GM23338 (cell line): ENCODE results near the gene FNDC8. TPM values are rescaled to one million over a fixed set of nuclear protein-coding genes. Genes with fewer than 3 reads are reported as not detected.

Experiments
- ATAC-seq: fragments of 200-7000 bp; cut with Tn5 transposase; 3 replicates; pipeline ENCODE4 v1.9.1; 2020
- DNase-seq: peaks from one replicate; pipeline ENCODE4 v3.0.0-alpha.2; 2015; ENCODE audit warnings: low spot score
- H2AFZ ChIP-seq: fragments of 200-600 bp; sonication (generic); 2 replicates; pipeline ENCODE4 v1.8.0; 2016; ENCODE audit warnings: antibody characterized with exemption, mild to moderate bottlenecking, moderate library complexity
- H3F3A ChIP-seq: fragments of 200-600 bp; sonication (generic); replicated peaks from 2 replicates; pipeline ENCODE4 v1.8.0; 2017; ENCODE audit warnings: antibody characterized with exemption, mixed run types, low read depth
- H3K27ac ChIP-seq: fragments of 200-600 bp; sonication (generic); 2 replicates; pipeline ENCODE4 v1.6.1; 2016; ENCODE audit warnings: low read depth
- H3K27me3 ChIP-seq: fragments of 200-600 bp; sonication (generic); 2 replicates; pipeline ENCODE4 v1.8.0; 2016; ENCODE audit warnings: mild to moderate bottlenecking, mixed run types, moderate library complexity; ENCODE audit not compliant: insufficient read depth
- H3K36me3 ChIP-seq: fragments of 200-600 bp; sonication (generic); 2 replicates; pipeline ENCODE4 v1.8.0; 2016; ENCODE audit warnings: mild to moderate bottlenecking; ENCODE audit not compliant: insufficient read depth
- H3K4me1 ChIP-seq: fragments of 200-600 bp; sonication (generic); 2 replicates; pipeline ENCODE4 v1.8.0; 2016; ENCODE audit warnings: mild to moderate bottlenecking, moderate library complexity; ENCODE audit not compliant: insufficient read depth
- H3K4me2 ChIP-seq: fragments of 200-600 bp; sonication (generic); 2 replicates; pipeline ENCODE4 v1.7.1; 2017; ENCODE audit warnings: mixed run types
- H3K4me3 ChIP-seq: fragments of 200-600 bp; sonication (generic); 2 replicates; pipeline ENCODE4 v1.6.1; 2016; ENCODE audit warnings: mixed run types
- H3K79me2 ChIP-seq: fragments of 200-600 bp; sonication (generic); replicated peaks from 2 replicates; pipeline ENCODE4 v1.8.0; 2017; ENCODE audit warnings: mild to moderate bottlenecking; ENCODE audit not compliant: insufficient read depth
- H3K9me2 ChIP-seq: fragments of 200-600 bp; sonication (generic); 2 replicates; pipeline ENCODE4 v1.8.0; 2017; ENCODE audit not compliant: insufficient read depth
- H4K20me1 ChIP-seq: fragments of 200-600 bp; sonication (generic); replicated peaks from 2 replicates; pipeline ENCODE4 v1.8.0; 2017; ENCODE audit warnings: mild to moderate bottlenecking; ENCODE audit not compliant: insufficient read depth
- H3K27ac Mint-ChIP-seq: 2 replicates; pipeline ENCODE4 v1.8.0; 2020; ENCODE audit warnings: inconsistent platforms, mild to moderate bottlenecking, moderate library complexity, mixed read lengths
- H3K27me3 Mint-ChIP-seq: 3 replicates; pipeline ENCODE4 v1.8.0; 2022; ENCODE audit warnings: low read depth, mild to moderate bottlenecking, moderate library complexity, mixed read lengths, inconsistent platforms; ENCODE audit not compliant: insufficient read depth, poor library complexity
- H3K36me3 Mint-ChIP-seq: 3 replicates; pipeline ENCODE4 v1.8.0; 2021; ENCODE audit warnings: low read depth, mild to moderate bottlenecking, inconsistent platforms, moderate library complexity, mixed read lengths
- H3K4me1 Mint-ChIP-seq: 3 replicates; pipeline ENCODE4 v1.8.0; 2020; ENCODE audit warnings: mild to moderate bottlenecking, inconsistent platforms, mixed read lengths
- H3K4me3 Mint-ChIP-seq: 3 replicates; pipeline ENCODE4 v1.8.0; 2021; ENCODE audit warnings: moderate library complexity, mild to moderate bottlenecking, inconsistent platforms, mixed read lengths
- H3K9me3 Mint-ChIP-seq: 3 replicates; pipeline ENCODE4 v1.8.0; 2020; ENCODE audit warnings: moderate library complexity, mild to moderate bottlenecking, inconsistent platforms, mixed read lengths
- CREB1 ChIP-seq: fragments of 250-450 bp; sonication (Bioruptor Pico); IDR thresholded peaks from 2 replicates; pipeline ENCODE4 v1.5.0; 2020; ENCODE audit warnings: low read depth, mild to moderate bottlenecking, moderate library complexity
- EZH2 ChIP-seq: fragments of 200-600 bp; sonication (generic); IDR thresholded peaks from one replicate; pipeline ENCODE4 v1.8.0; 2017; ENCODE audit warnings: antibody characterized with exemption, mild to moderate bottlenecking, low read depth; ENCODE audit not compliant: unreplicated experiment
- EZH2phosphoT487 ChIP-seq: fragments of 200-600 bp; sonication (generic); IDR thresholded peaks from one replicate; pipeline ENCODE4 v1.8.1; 2018; ENCODE audit warnings: antibody characterized with exemption; ENCODE audit not compliant: unreplicated experiment
- JUNB ChIP-seq: IDR thresholded peaks from one replicate; pipeline ENCODE4 v1.6.1; 2016; ENCODE audit warnings: antibody characterized with exemption; ENCODE audit not compliant: unreplicated experiment
- NANOG ChIP-seq: IDR thresholded peaks from 2 replicates; pipeline ENCODE4 v1.6.1; 2016; ENCODE audit warnings: antibody characterized with exemption, borderline replicate concordance
- POLR2AphosphoS5 ChIP-seq: IDR thresholded peaks from 2 replicates; pipeline ENCODE4 v1.6.1; 2016; ENCODE audit warnings: antibody characterized with exemption, low read depth
- STAT1 ChIP-seq: IDR thresholded peaks from one replicate; pipeline ENCODE4 v1.6.1; 2016; ENCODE audit warnings: antibody characterized with exemption; ENCODE audit not compliant: unreplicated experiment
- polyA plus RNA-seq: library from polyadenylated mRNA; unstranded; fragments of >200 nt; fragmentation: Nextera tagmentation; extraction: Ambion mirVana; gene quantifications from 2 replicates; pipeline ENCODE4 v1.2.1, GENCODE V29; 2016
- total RNA-seq: library from RNA; depleted of rRNA; stranded (reverse); fragments of >200 nt; shearing (Covaris generic); gene quantifications from 2 replicates; pipeline ENCODE4 v1.2.3, GENCODE V29; 2014
- TF ChIP-seq, protein P1 (sequence below): fragments of 250-450 bp; sonication (Bioruptor Pico); IDR thresholded peaks from 2 replicates; pipeline ENCODE4 v1.5.0; 2020; ENCODE audit warnings: mild to moderate bottlenecking, moderate library complexity
- TF ChIP-seq, protein P2 (sequence below), 2 experiments: fragments of 200-600 bp in 1 of 2; sonication (generic) in 1 of 2; conservative IDR thresholded peaks; 2 replicates each; pipeline versions ENCODE4 v1.5.1 to v1.6.1; 2016 to 2017; ENCODE audit warnings: antibody characterized with exemption in 2 of 2, low read depth in 2 of 2, mild to moderate bottlenecking in 2 of 2, moderate library complexity in 1 of 2
- TF ChIP-seq, protein P3 (sequence below): IDR thresholded peaks from 2 replicates; pipeline ENCODE4 v1.6.1; 2016; ENCODE audit warnings: antibody characterized with exemption
- TF ChIP-seq, protein P4 (sequence below): IDR thresholded peaks from one replicate; pipeline ENCODE4 v1.6.1; 2018; ENCODE audit warnings: antibody characterized with exemption; ENCODE audit not compliant: unreplicated experiment

Gene FNDC8
- total and polyA plus RNA-seq, 2 experiments from 2014 or later, result not detected

DNA sequence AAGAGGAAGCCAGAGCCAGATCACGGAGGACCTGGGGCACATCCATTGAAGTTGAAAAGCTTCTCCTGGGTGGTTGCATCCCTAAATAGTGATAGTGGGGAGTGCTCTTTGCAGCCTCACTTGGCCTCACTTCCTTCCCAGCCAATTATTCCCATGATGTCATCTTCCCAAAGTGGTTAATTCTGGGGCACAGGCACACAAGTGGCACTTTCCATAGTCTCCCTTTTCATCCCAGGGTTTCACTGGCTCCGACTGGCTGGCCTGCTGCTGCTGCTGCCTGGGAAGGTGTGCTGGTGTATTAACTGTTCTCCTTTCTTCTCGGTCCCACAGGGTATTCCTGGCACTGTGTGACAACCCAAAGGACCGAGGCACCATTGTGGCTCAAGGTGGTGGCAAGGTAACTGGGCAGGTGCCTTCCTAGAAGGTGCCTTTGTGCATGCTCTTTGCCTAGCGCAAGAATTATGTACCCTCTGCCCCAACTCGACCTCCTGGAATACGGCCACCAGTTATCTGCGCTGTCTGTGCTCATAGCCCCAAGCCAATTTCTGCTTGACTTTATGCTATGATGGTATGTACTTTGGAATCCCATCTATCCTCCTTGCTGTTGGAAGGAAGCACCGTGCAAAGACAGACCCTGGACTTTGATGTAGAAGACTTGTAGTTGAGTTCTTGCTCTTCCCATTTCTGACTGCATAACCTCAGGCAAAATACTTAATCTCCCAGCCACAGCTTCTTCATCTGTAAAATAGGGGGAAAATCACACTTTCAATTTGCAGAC is 54.4 kb downstream of the FNDC8 start (continued):
- TF ChIP-seq, protein P1, sequence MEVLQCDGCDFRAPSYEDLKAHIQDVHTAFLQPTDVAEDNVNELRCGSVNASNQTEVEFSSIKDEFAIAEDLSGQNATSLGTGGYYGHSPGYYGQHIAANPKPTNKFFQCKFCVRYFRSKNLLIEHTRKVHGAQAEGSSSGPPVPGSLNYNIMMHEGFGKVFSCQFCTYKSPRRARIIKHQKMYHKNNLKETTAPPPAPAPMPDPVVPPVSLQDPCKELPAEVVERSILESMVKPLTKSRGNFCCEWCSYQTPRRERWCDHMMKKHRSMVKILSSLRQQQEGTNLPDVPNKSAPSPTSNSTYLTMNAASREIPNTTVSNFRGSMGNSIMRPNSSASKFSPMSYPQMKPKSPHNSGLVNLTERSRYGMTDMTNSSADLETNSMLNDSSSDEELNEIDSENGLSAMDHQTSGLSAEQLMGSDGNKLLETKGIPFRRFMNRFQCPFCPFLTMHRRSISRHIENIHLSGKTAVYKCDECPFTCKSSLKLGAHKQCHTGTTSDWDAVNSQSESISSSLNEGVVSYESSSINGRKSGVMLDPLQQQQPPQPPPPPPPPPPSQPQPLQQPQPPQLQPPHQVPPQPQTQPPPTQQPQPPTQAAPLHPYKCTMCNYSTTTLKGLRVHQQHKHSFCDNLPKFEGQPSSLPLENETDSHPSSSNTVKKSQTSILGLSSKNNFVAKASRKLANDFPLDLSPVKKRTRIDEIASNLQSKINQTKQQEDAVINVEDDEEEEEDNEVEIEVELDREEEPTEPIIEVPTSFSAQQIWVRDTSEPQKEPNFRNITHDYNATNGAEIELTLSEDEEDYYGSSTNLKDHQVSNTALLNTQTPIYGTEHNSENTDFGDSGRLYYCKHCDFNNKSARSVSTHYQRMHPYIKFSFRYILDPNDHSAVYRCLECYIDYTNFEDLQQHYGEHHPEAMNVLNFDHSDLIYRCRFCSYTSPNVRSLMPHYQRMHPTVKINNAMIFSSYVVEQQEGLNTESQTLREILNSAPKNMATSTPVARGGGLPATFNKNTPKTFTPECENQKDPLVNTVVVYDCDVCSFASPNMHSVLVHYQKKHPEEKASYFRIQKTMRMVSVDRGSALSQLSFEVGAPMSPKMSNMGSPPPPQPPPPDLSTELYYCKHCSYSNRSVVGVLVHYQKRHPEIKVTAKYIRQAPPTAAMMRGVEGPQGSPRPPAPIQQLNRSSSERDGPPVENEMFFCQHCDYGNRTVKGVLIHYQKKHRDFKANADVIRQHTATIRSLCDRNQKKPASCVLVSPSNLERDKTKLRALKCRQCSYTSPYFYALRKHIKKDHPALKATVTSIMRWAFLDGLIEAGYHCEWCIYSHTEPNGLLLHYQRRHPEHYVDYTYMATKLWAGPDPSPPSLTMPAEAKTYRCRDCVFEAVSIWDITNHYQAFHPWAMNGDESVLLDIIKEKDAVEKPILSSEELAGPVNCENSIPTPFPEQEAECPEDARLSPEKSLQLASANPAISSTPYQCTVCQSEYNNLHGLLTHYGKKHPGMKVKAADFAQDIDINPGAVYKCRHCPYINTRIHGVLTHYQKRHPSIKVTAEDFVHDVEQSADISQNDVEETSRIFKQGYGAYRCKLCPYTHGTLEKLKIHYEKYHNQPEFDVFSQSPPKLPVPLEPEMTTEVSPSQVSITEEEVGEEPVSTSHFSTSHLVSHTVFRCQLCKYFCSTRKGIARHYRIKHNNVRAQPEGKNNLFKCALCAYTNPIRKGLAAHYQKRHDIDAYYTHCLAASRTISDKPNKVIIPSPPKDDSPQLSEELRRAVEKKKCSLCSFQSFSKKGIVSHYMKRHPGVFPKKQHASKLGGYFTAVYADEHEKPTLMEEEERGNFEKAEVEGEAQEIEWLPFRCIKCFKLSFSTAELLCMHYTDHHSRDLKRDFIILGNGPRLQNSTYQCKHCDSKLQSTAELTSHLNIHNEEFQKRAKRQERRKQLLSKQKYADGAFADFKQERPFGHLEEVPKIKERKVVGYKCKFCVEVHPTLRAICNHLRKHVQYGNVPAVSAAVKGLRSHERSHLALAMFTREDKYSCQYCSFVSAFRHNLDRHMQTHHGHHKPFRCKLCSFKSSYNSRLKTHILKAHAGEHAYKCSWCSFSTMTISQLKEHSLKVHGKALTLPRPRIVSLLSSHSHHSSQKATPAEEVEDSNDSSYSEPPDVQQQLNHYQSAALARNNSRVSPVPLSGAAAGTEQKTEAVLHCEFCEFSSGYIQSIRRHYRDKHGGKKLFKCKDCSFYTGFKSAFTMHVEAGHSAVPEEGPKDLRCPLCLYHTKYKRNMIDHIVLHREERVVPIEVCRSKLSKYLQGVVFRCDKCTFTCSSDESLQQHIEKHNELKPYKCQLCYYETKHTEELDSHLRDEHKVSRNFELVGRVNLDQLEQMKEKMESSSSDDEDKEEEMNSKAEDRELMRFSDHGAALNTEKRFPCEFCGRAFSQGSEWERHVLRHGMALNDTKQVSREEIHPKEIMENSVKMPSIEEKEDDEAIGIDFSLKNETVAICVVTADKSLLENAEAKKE (CRISPR knock-in tag), result no peak
- TF ChIP-seq CREB1 (CRISPR knock-in tag) (no peak), NANOG (no peak)

DNA sequence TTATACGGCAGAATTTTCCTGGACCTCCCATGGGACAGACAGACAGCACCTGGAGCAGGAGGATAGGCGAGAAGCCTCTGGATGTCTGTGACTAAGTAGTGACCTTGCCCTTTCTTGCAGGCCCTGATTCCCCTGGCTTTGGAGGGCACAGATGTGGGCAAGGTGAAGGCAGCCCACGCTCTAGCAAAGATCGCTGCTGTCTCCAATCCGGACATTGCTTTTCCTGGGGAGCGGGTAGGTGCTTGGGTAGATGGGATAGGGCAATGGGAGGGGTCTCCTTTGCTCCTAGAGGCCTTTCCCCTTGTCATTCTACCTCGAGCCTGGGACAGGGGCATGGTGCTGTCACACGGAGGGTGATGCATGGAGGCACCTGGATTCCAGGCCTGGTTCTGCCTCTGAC is 55.5 kb downstream of the FNDC8 start:
- H3F3A ChIP-seq, result no peaks in the 10 kb centered on the region
- no peaks in the 10 kb centered on the region for H3K4me1 ChIP-seq
- no peaks in the 10 kb centered on the region for H3K27me3 ChIP-seq
- H4K20me1 ChIP-seq, result no peaks in the 10 kb centered on the region
- peaks cover 9% of the 10 kb centered on the region for H3K27me3 Mint-ChIP-seq
- H3K9me2 ChIP-seq, result no peaks in the 10 kb centered on the region
- no peaks in the 10 kb centered on the region for H3K36me3 Mint-ChIP-seq
- H3K27ac Mint-ChIP-seq, result no peak overlapping the region
- H3K27ac ChIP-seq, result no peak overlapping the region
- no peak for DNase-seq
- no peaks in the 10 kb centered on the region for H3K4me1 Mint-ChIP-seq
- TF ChIP-seq, protein P2, sequence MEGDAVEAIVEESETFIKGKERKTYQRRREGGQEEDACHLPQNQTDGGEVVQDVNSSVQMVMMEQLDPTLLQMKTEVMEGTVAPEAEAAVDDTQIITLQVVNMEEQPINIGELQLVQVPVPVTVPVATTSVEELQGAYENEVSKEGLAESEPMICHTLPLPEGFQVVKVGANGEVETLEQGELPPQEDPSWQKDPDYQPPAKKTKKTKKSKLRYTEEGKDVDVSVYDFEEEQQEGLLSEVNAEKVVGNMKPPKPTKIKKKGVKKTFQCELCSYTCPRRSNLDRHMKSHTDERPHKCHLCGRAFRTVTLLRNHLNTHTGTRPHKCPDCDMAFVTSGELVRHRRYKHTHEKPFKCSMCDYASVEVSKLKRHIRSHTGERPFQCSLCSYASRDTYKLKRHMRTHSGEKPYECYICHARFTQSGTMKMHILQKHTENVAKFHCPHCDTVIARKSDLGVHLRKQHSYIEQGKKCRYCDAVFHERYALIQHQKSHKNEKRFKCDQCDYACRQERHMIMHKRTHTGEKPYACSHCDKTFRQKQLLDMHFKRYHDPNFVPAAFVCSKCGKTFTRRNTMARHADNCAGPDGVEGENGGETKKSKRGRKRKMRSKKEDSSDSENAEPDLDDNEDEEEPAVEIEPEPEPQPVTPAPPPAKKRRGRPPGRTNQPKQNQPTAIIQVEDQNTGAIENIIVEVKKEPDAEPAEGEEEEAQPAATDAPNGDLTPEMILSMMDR (conservative IDR thresholded peaks at IDR 0.05; ENCODE audit: low read depth in 2 of 2), result no peak
- TF ChIP-seq EZH2phosphoT487, result no peak
- no peak for TF ChIP-seq JUNB
- TF ChIP-seq EZH2, result no peak
- TF ChIP-seq, protein P3, sequence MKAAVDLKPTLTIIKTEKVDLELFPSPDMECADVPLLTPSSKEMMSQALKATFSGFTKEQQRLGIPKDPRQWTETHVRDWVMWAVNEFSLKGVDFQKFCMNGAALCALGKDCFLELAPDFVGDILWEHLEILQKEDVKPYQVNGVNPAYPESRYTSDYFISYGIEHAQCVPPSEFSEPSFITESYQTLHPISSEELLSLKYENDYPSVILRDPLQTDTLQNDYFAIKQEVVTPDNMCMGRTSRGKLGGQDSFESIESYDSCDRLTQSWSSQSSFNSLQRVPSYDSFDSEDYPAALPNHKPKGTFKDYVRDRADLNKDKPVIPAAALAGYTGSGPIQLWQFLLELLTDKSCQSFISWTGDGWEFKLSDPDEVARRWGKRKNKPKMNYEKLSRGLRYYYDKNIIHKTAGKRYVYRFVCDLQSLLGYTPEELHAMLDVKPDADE, result no peak
- TF ChIP-seq STAT1, result no peak
- TF ChIP-seq NANOG, result no peak
- TF ChIP-seq, protein P4, sequence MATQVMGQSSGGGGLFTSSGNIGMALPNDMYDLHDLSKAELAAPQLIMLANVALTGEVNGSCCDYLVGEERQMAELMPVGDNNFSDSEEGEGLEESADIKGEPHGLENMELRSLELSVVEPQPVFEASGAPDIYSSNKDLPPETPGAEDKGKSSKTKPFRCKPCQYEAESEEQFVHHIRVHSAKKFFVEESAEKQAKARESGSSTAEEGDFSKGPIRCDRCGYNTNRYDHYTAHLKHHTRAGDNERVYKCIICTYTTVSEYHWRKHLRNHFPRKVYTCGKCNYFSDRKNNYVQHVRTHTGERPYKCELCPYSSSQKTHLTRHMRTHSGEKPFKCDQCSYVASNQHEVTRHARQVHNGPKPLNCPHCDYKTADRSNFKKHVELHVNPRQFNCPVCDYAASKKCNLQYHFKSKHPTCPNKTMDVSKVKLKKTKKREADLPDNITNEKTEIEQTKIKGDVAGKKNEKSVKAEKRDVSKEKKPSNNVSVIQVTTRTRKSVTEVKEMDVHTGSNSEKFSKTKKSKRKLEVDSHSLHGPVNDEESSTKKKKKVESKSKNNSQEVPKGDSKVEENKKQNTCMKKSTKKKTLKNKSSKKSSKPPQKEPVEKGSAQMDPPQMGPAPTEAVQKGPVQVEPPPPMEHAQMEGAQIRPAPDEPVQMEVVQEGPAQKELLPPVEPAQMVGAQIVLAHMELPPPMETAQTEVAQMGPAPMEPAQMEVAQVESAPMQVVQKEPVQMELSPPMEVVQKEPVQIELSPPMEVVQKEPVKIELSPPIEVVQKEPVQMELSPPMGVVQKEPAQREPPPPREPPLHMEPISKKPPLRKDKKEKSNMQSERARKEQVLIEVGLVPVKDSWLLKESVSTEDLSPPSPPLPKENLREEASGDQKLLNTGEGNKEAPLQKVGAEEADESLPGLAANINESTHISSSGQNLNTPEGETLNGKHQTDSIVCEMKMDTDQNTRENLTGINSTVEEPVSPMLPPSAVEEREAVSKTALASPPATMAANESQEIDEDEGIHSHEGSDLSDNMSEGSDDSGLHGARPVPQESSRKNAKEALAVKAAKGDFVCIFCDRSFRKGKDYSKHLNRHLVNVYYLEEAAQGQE, result no peak
- no peak for TF ChIP-seq POLR2AphosphoS5
- no peak overlapping the region for H3K4me3 ChIP-seq
- no peak overlapping the region for H3K4me2 ChIP-seq
- H3K9me3 Mint-ChIP-seq, result peaks cover 13% of the 10 kb centered on the region
- no peak overlapping the region for H2AFZ ChIP-seq
- H3K4me3 Mint-ChIP-seq, result no peak overlapping the region
- no peak for ATAC-seq
- H3K36me3 ChIP-seq, result no peaks in the 10 kb centered on the region
- no peaks in the 10 kb centered on the region for H3K79me2 ChIP-seq
